Suprapubic skin (tissue), 4 donors: Measurements from ENCODE around the gene OMG. TPM values are rescaled to one million over a fixed set of nuclear protein-coding genes. Genes with fewer than 3 reads are reported as not detected.
A peak's percentile ranks its signal among the peaks of the same experiment; 100 is the strongest.

Experiments used
- DNase-seq, 2 donors: peaks; one replicate each; pipeline ENCODE4 v3.0.0-alpha.2; 2019; ENCODE audit warnings: low spot score in 2 of 2
- H3K27ac ChIP-seq: fragments of 200-600 bp; sonication (generic); one replicate; pipeline ENCODE4 v1.5.1; 2019
- H3K27me3 ChIP-seq: fragments of 200-600 bp; sonication (generic); one replicate; pipeline ENCODE4 v1.5.1; 2019
- H3K36me3 ChIP-seq: fragments of 200-600 bp; sonication (generic); one replicate; pipeline ENCODE4 v1.5.1; 2019
- H3K4me1 ChIP-seq: fragments of 200-600 bp; sonication (generic); one replicate; pipeline ENCODE4 v1.5.1; 2019
- H3K4me3 ChIP-seq: fragments of 200-600 bp; sonication (generic); one replicate; pipeline ENCODE4 v1.5.1; 2019; ENCODE audit warnings: mild to moderate bottlenecking
- H3K9me3 ChIP-seq: fragments of 200-600 bp; sonication (generic); one replicate; pipeline ENCODE4 v1.5.1; 2019
- CTCF ChIP-seq, 2 donors: fragments of 200-600 bp in 1 of 2; fragments of 450-650 bp in 1 of 2; sonication (generic) in 1 of 2; IDR thresholded peaks; one replicate each; pipeline ENCODE4 v1.5.1; 2016 to 2019; ENCODE audit warnings: antibody characterized with exemption in 2 of 2, mild to moderate bottlenecking in 1 of 2, moderate library complexity in 1 of 2
- EP300 ChIP-seq: sonication (generic); formaldehyde crosslinking; IDR thresholded peaks from one replicate; pipeline ENCODE4 v1.6.1; 2017; ENCODE audit warnings: antibody characterized with exemption
- POLR2A ChIP-seq, 2 donors: fragments of 450-650 bp; IDR thresholded peaks; one replicate each; pipeline ENCODE4 v1.6.1; 2017; ENCODE audit warnings: antibody characterized with exemption in 2 of 2, mild to moderate bottlenecking in 2 of 2, moderate library complexity in 2 of 2
- POLR2AphosphoS5 ChIP-seq, 3 donors: sonication (generic); formaldehyde crosslinking; IDR thresholded peaks; one replicate each; pipeline ENCODE4 v1.6.1; 2017; ENCODE audit warnings: antibody characterized with exemption in 3 of 3
- WGBS: methylation state at CpG from one replicate; pipeline ENCODE4 v1.1.5; 2018; 5-methylcytosine and 5-hydroxymethylcytosine counted together
- total RNA-seq, 4 donors: library from RNA; depleted of rRNA; stranded (reverse); fragments of >200 nt; gene quantifications; one replicate each; pipeline ENCODE4 v1.1.0, GENCODE V29; 2016

Gene OMG
- total RNA-seq, 4 donors from 2014 or later, result not detected

DNA sequence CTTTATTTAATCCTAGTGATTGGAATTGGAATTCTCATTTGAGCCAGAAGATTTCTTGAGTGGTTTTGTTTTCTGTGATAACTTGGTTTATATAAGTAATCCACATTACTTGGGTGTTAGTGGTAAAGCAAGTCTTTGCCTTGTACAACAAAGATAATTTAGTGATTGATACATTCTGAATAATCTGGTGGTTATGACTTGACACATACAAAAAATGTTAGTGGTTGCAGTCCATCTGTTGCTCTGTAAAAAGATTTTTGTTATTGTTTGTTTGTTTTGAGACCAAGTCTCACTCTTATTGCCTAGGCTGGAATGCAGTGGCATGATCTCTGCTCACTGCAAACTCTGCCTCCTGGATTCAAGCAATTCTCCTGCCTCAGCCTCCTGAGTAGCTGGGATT, 13.2 kb downstream of the OMG start:
- H3K36me3 ChIP-seq, result peaks cover 7% of the 10 kb centered on the region
- no peaks in the 10 kb centered on the region for H3K4me1 ChIP-seq
- no peak overlapping the region for H3K27ac ChIP-seq
- no peak for DNase-seq
- no peaks in the 10 kb centered on the region for H3K9me3 ChIP-seq
- no peak overlapping the region for H3K4me3 ChIP-seq
- no peaks in the 10 kb centered on the region for H3K27me3 ChIP-seq
- no peak for TF ChIP-seq CTCF (IDR thresholded peaks at IDR 0.05)
- no peak for TF ChIP-seq EP300
- no peak for TF ChIP-seq POLR2A (IDR thresholded peaks at IDR 0.05)
- TF ChIP-seq POLR2AphosphoS5 (IDR thresholded peaks at IDR 0.05), result no peak

GRCh38 chr17:31281061-31281460, 16.0 kb downstream of the OMG start:
- Histone ChIP-seq H3K4me3 (no peak overlapping the region), H3K27me3 (no peaks in the 10 kb centered on the region), H3K36me3 (peaks cover 7% of the 10 kb centered on the region), H3K4me1 (no peaks in the 10 kb centered on the region), H3K9me3 (no peaks in the 10 kb centered on the region), H3K27ac (no peak overlapping the region)
- TF ChIP-seq EP300 (no peak), POLR2A (IDR thresholded peaks at IDR 0.05) (no peak), POLR2AphosphoS5 (IDR thresholded peaks at IDR 0.05) (no peak), CTCF (IDR thresholded peaks at IDR 0.05) (no peak)
- DNase-seq, result no peak
- WGBS, result 96% methylated on average over 2 of the region's 2 CpGs

DNA sequence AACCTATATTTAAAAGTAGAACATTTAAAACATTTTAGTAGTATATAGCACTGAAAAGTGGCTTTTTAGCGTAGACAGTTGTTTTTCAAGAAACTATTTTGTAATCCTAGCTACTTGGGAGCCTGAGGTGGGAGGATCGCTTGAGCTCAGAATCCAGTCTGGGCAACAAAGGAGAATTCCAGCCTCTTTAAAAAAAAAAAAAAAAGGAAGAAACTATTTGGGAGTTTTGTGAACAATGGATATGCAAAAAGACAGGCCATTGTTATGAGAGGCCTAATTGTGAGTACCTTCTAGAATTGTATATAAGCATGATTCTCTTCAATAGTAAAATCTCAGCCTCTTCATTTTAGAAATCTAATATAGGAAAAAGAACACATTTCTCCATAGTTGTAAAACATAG, 17.6 kb downstream of the OMG start:
- Histone ChIP-seq H3K27me3 (no peaks in the 10 kb centered on the region), H3K9me3 (no peaks in the 10 kb centered on the region), H3K4me3 (no peak overlapping the region), H3K36me3 (peaks cover 3% of the 10 kb centered on the region), H3K4me1 (peaks cover 4% of the 10 kb centered on the region), H3K27ac (no peak overlapping the region)
- no peak for DNase-seq
- no peak for TF ChIP-seq EP300
- 97% methylated on average over 2 of the region's 2 CpGs for WGBS

DNA sequence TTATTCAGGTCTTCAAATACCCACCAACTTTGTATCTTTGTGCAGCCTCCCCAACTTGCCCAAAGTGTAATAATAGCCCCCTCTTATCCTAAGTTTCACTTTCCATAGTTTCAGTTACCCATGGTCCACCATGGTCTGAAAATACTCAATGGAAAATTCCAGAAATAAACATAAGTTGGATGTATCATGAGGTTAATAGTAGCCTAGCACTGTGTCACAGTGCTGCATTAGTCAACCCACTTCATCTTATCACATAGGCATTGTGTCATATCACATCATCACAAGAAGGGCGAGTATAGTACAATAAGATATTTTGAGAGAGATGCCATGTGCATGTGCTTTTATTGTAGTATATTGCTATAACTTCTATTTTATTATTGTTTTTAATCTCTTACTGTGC, 21.9 kb downstream of the OMG start:
- 77% methylated on average over 1 of the region's 1 CpG for WGBS
- peaks cover 14% of the 10 kb centered on the region for H3K4me1 ChIP-seq
- H3K27ac ChIP-seq, result no peak overlapping the region
- H3K9me3 ChIP-seq, result no peaks in the 10 kb centered on the region
- DNase-seq, result no peak
- no peaks in the 10 kb centered on the region for H3K27me3 ChIP-seq
- H3K36me3 ChIP-seq, result peaks cover 7% of the 10 kb centered on the region
- TF ChIP-seq POLR2AphosphoS5 (IDR thresholded peaks at IDR 0.05), result no peak
- TF ChIP-seq CTCF (IDR thresholded peaks at IDR 0.05), result no peak
- TF ChIP-seq POLR2A (IDR thresholded peaks at IDR 0.05), result no peak
- TF ChIP-seq EP300, result no peak
- no peak overlapping the region for H3K4me3 ChIP-seq

DNA sequence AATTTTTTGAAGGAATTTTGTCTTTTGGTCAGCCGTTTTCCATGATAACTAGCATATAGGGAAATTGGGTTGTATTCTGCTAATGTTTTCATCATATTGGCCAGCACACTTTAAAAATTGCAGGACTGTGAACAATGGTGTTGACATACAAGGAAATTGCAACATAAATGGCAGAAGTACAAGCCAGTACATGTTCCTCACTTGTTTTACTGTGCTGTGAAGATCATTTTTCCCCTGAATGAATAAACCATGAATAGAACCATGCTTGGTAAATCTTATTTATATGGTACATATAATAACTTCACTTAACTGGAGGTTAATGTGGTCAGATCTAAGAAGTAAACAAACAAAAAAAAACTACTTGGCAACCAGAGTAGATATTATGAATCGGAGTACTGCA, 22.8 kb downstream of the OMG start:
- no peaks in the 10 kb centered on the region for H3K27me3 ChIP-seq
- no peaks in the 10 kb centered on the region for H3K9me3 ChIP-seq
- H3K4me1 ChIP-seq, result peaks cover 18% of the 10 kb centered on the region
- TF ChIP-seq CTCF (IDR thresholded peaks at IDR 0.05), result no peak
- peak in 1 of 3 donors; percentile 34 for TF ChIP-seq POLR2AphosphoS5 (IDR thresholded peaks at IDR 0.05)
- TF ChIP-seq POLR2A (IDR thresholded peaks at IDR 0.05), result no peak
- no peak overlapping the region for H3K27ac ChIP-seq
- no peak overlapping the region for H3K4me3 ChIP-seq
- peaks cover 10% of the 10 kb centered on the region for H3K36me3 ChIP-seq
- DNase-seq, result no peak
- WGBS, result 60% methylated on average over 2 of the region's 2 CpGs

GRCh38 chr17:31273516-31273915, 23.5 kb downstream of the OMG start:
- no peaks in the 10 kb centered on the region for H3K9me3 ChIP-seq
- 76% methylated on average over 1 of the region's 1 CpG for WGBS
- H3K27me3 ChIP-seq, result no peaks in the 10 kb centered on the region
- no peak for DNase-seq
- no peak for TF ChIP-seq POLR2A (IDR thresholded peaks at IDR 0.05)
- no peak for TF ChIP-seq CTCF (IDR thresholded peaks at IDR 0.05)
- no peak for TF ChIP-seq POLR2AphosphoS5 (IDR thresholded peaks at IDR 0.05)
- no peak for TF ChIP-seq EP300
- no peak overlapping the region for H3K4me3 ChIP-seq
- peaks cover 25% of the 10 kb centered on the region for H3K4me1 ChIP-seq
- H3K27ac ChIP-seq, result no peak overlapping the region
- H3K36me3 ChIP-seq, result peaks cover 13% of the 10 kb centered on the region
